HG03060 (cell line): ENCODE data around the gene TFG.

ENCODE experiments used
- ATAC-seq: cut with Tn5 transposase; IDR thresholded peaks from one replicate; pipeline ENCODE4 v1.9.1; 2021; ENCODE audit warnings: low read depth, moderate number of reproducible peaks; ENCODE audit not compliant: unreplicated experiment

Gene TFG

GRCh38 chr3:100703865-100704264, 5.4 kb upstream of the TFG start:
- no peak for ATAC-seq

DNA sequence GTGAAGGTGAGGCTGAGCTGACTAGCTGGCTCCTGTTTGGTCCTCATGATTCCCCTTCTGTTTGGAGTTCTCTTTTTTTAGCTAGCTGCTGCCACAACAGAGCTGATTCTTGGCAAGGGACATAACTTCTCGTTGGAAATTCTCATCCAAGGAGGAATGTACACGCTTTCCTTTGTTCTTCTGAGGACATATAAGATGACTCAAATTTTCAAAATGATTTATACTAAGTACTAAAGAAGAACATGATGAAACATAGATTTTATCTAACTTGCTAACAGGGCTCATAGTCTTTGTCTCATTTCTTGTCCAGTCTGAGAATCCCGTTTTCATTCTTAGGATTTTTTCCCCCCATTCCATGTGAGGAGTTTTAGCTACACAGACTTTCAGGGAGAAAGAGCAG, 2.9 kb upstream of the TFG start:
- no peak for ATAC-seq

GRCh38 chr3:100708644-100708988, 678 bp upstream of the TFG start:
- ATAC-seq = no peak

DNA sequence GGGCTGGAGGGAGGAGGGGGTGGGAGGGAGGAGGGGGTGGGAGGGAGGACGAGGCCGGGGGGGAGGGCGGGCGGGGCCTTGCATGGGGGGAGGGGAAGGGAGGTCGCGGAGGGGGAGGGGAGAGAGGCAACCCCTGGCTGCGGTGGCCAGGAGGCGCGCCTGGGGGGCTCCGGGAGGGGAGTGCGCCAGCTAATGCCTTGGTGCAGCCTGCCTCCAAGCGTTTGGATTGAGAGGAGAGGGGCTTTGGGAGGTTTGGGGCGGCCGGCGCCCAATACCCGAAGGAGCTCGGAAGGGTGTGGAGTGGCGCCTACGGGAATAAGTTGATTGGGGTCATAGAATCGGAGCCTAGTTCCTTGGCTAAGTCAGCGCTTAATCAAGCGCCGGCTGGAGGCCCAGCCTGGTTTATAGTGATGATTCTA, 557 bp downstream of the TFG start:
- no peak for ATAC-seq

- ATAC-seq = peak; percentile 25
Observed at GRCh38 chr3:100710261-100710968, 1.1 kb downstream of the TFG start.

GRCh38 chr3:100715176-100715575, 5.9 kb downstream of the TFG start:
- ATAC-seq = no peak

DNA sequence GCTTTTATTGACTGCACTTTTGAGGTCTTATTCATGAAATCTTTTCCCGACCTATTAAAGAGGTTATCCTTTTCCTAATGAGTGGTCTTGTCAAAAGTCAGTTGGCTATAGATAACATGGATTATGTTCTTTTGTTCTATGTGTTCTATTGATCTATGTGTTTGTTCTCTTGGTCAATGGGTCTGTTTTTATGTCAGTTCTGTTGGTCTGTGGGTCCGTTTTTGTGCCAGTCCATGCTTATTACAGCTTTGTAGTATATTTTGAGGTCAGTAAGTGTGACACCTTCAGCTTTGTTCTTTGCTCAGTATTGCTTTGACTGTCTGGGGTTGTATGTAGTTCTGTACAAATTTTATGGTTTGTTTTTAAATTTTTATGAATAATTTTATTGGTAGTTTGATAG, 7.8 kb downstream of the TFG start:
- no peak for ATAC-seq

DNA sequence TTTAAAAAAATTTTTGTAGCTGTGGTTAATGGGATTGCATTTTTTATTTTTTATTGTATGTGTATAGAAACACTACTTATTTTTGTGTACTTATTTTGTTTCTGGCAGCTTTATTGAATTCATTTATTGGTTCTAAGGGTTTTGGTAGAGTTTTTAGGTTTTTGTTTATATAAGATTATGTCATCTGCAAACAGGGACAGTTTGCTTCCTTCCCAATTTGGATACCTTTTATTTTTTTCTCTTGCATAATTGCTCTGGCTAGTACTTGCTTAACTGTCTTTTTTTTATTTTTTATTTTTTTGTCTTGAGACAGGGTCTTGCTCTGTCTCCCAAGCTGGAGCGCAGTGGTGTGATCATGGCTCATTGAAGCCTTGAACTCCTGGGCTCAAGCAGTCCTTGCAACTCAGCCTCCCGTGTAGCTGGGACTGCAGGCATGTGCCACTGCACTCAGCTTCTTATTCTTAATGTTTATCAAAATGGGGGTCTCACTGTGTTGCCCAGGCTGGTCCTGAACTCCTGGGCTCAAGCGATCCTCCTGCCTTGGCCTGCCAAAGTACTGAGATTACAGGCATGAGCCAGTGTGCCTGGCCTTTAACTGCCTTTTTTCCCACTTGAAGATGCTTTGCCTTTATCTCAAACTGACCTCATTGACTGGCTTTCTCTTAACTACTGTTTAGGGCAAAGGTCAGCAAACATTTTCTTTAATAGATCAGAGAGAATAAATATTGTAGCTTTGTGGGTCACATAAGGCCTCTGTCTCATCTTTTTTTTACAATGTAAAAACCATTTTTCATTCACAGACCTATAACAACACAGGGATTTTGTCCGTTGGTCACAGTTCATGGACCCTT, 8.6 kb downstream of the TFG start:
- no peak for ATAC-seq

GRCh38 chr3:100719136-100719535, 9.8 kb downstream of the TFG start:
- ATAC-seq = no peak

GRCh38 chr3:100720426-100720825, 11.1 kb downstream of the TFG start:
- ATAC-seq = no peak

DNA sequence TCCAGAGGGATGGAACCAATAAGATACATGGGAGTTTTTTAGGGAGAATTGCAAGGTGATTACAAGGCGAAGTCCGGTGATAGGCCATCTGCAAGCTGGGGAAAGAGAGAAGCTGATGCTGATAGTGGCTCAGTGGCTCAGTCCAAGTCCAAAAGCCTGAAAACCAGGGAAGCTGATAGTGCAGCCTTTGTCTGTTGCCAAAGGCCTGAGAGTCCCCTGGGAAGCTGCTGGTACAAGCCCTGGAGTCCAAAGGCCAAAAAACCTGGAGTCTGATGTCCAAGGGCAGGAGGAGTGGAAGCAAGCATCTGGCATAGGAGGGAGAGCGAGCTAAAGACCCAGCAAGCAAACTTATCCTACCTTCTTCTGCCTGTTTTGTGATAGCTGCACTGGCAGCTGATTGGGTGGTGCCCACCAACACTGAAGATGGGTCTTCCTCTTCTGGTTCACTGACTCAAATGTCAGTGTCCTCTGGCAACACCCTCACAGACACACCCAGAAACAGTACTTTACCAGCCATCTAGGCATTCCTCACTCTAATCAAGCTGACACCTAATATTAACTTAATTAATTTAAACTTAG, 16.7 kb downstream of the TFG start:
- no peak for ATAC-seq

DNA sequence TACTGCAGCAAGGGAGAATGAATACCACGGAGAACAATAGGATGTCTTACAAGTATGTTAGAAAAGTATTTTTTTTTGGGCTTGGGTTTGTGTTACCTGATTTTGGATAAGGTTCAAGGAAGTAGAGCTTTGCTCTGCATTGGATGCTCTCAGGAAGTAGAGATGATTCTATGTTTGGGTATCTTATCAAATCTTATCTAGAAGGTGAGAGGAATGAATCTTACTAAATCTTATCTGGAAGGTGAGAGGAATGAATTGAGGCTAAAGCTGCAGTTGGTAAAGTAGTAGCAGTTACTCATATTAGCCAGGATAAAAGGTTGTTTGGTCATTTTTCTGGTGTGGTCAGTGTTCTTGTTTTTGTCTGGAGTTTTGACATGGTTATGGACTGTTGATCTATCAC, 17.4 kb downstream of the TFG start:
- ATAC-seq = no peak

- ATAC-seq = no peak
Observed at GRCh38 chr3:100730524-100730923, 21.2 kb downstream of the TFG start.

DNA sequence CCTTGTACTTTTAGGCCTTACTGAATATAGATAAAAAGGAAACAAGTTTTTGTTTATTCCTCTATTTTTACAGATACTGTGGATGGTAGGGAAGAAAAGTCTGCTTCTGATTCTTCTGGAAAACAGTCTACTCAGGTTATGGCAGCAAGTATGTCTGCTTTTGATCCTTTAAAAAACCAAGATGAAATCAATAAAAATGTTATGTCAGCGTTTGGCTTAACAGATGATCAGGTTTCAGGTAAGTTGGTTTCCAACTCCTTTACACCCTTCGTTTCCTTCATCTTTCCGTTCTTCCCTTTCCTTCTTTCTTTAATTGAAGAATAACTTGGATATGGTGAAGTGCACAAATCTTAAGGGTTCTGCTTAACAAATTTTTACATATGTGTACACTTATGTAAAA, 23.1 kb downstream of the TFG start:
- no peak for ATAC-seq

DNA sequence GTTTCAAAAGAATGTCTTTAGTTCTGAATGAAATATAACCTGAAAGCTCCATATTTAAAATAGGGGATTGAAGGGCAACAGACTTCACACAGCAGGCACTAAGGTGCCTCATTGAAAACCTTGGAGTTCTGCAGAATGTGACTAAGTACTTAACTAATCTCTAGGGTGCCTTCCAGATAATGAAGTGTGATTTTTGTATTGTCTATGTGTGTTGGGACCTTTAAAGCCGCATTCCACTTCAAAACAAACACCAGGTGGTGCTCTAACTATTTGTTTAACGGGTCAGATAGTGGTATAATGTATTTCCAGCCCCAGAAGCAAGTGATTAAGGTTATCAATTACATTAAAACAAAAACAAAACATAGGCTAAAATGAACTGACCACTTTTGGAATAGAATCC, 28.0 kb downstream of the TFG start:
- ATAC-seq = no peak

GRCh38 chr3:100740207-100740606, 30.9 kb downstream of the TFG start:
- ATAC-seq = no peak

- no peak for ATAC-seq
Observed at GRCh38 chr3:100743535-100743934, 34.2 kb downstream of the TFG start.

GRCh38 chr3:100744671-100745070, 35.4 kb downstream of the TFG start:
- no peak for ATAC-seq

- ATAC-seq = no peak
Observed at GRCh38 chr3:100745617-100746016, 36.3 kb downstream of the TFG start.

GRCh38 chr3:100746092-100746491, 36.8 kb downstream of the TFG start:
- ATAC-seq = no peak

GRCh38 chr3:100748220-100748619, 38.9 kb downstream of the TFG start:
- no peak for ATAC-seq

- ATAC-seq = no peak
Observed at GRCh38 chr3:100748967-100749366, 39.7 kb downstream of the TFG start.
